Suprapubic skin (tissue), 4 donors: ENCODE results near the gene EGFR. TPM values are rescaled to one million over a fixed set of nuclear protein-coding genes. Genes with fewer than 3 reads are reported as not detected.
A peak's percentile ranks its signal among the peaks of the same experiment; 100 is the strongest.

Experiments
- DNase-seq, 2 donors: peaks; one replicate each; pipeline ENCODE4 v3.0.0-alpha.2; 2019; ENCODE audit warnings: low spot score in 2 of 2
- H3K27ac ChIP-seq: fragments of 200-600 bp; sonication (generic); one replicate; pipeline ENCODE4 v1.5.1; 2019
- H3K27me3 ChIP-seq: fragments of 200-600 bp; sonication (generic); one replicate; pipeline ENCODE4 v1.5.1; 2019
- H3K36me3 ChIP-seq: fragments of 200-600 bp; sonication (generic); one replicate; pipeline ENCODE4 v1.5.1; 2019
- H3K4me1 ChIP-seq: fragments of 200-600 bp; sonication (generic); one replicate; pipeline ENCODE4 v1.5.1; 2019
- H3K4me3 ChIP-seq: fragments of 200-600 bp; sonication (generic); one replicate; pipeline ENCODE4 v1.5.1; 2019; ENCODE audit warnings: mild to moderate bottlenecking
- H3K9me3 ChIP-seq: fragments of 200-600 bp; sonication (generic); one replicate; pipeline ENCODE4 v1.5.1; 2019
- EP300 ChIP-seq: sonication (generic); formaldehyde crosslinking; IDR thresholded peaks from one replicate; pipeline ENCODE4 v1.6.1; 2017; ENCODE audit warnings: antibody characterized with exemption
- POLR2A ChIP-seq, 2 donors: fragments of 450-650 bp; IDR thresholded peaks; one replicate each; pipeline ENCODE4 v1.6.1; 2017; ENCODE audit warnings: antibody characterized with exemption in 2 of 2, mild to moderate bottlenecking in 2 of 2, moderate library complexity in 2 of 2
- POLR2AphosphoS5 ChIP-seq, 3 donors: sonication (generic); formaldehyde crosslinking; IDR thresholded peaks; one replicate each; pipeline ENCODE4 v1.6.1; 2017; ENCODE audit warnings: antibody characterized with exemption in 3 of 3
- WGBS: methylation state at CpG from one replicate; pipeline ENCODE4 v1.1.5; 2018; 5-methylcytosine and 5-hydroxymethylcytosine counted together
- total RNA-seq, 4 donors: library from RNA; depleted of rRNA; stranded (reverse); fragments of >200 nt; gene quantifications; one replicate each; pipeline ENCODE4 v1.1.0, GENCODE V29; 2016
- TF ChIP-seq, protein P1 (sequence below), 2 donors: fragments of 200-600 bp in 1 of 2; fragments of 450-650 bp in 1 of 2; sonication (generic) in 1 of 2; IDR thresholded peaks; one replicate each; pipeline ENCODE4 v1.5.1; 2016 to 2019; ENCODE audit warnings: antibody characterized with exemption in 2 of 2, mild to moderate bottlenecking in 1 of 2, moderate library complexity in 1 of 2

EGFR gene
- total RNA-seq, 4 donors from 2014 or later, result 231 to 341 (median 271) TPM

DNA sequence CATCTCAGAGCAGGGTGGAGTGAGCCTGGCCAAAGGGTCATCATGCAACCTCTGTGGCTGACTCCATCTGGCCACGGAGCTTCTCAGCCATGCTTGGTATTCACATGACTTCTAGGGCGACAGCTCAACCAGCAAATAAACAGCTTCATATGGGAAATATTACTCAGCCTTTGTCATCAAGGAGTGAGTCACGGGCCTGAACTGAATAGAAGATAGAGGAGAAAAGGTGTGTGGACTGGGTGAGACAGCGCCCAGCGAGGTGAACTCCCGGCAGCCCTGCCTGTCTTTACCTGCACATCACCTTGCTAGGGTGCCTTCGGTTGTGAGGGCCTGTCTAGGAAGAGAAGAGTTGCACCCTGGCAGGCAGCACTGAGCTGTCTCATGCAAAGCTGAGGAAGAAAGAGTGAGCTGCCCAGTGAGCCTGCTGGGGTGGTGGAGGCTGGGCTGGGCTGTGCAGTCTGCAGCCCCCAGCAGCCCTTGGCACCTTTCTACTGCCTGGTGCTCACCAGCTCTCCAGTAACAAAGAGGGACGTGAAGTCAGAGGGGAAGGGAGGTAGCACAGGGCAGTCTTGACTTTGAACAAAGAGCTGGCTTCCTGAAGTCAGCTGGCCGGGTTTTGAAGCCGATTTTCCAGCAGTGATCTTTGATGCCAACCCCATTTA is 114.2 kb downstream of the EGFR start:
- no peak overlapping the region for H3K4me3 ChIP-seq
- no peaks in the 10 kb centered on the region for H3K27me3 ChIP-seq
- H3K9me3 ChIP-seq, result no peaks in the 10 kb centered on the region
- TF ChIP-seq, protein P1, sequence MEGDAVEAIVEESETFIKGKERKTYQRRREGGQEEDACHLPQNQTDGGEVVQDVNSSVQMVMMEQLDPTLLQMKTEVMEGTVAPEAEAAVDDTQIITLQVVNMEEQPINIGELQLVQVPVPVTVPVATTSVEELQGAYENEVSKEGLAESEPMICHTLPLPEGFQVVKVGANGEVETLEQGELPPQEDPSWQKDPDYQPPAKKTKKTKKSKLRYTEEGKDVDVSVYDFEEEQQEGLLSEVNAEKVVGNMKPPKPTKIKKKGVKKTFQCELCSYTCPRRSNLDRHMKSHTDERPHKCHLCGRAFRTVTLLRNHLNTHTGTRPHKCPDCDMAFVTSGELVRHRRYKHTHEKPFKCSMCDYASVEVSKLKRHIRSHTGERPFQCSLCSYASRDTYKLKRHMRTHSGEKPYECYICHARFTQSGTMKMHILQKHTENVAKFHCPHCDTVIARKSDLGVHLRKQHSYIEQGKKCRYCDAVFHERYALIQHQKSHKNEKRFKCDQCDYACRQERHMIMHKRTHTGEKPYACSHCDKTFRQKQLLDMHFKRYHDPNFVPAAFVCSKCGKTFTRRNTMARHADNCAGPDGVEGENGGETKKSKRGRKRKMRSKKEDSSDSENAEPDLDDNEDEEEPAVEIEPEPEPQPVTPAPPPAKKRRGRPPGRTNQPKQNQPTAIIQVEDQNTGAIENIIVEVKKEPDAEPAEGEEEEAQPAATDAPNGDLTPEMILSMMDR (IDR thresholded peaks at IDR 0.05), result no peak
- TF ChIP-seq EP300 (peak; percentile 66), POLR2AphosphoS5 (IDR thresholded peaks at IDR 0.05) (peak in 2 of 3 donors; percentile 67 to 72)
- no peaks in the 10 kb centered on the region for H3K36me3 ChIP-seq
- peak overlapping the region; percentile 91 for H3K27ac ChIP-seq
- peaks cover 82% of the 10 kb centered on the region for H3K4me1 ChIP-seq
- WGBS, result 37% methylated on average over 10 of the region's 10 CpGs
- peak in 1 of 2 donors; percentile 80 for DNase-seq

DNA sequence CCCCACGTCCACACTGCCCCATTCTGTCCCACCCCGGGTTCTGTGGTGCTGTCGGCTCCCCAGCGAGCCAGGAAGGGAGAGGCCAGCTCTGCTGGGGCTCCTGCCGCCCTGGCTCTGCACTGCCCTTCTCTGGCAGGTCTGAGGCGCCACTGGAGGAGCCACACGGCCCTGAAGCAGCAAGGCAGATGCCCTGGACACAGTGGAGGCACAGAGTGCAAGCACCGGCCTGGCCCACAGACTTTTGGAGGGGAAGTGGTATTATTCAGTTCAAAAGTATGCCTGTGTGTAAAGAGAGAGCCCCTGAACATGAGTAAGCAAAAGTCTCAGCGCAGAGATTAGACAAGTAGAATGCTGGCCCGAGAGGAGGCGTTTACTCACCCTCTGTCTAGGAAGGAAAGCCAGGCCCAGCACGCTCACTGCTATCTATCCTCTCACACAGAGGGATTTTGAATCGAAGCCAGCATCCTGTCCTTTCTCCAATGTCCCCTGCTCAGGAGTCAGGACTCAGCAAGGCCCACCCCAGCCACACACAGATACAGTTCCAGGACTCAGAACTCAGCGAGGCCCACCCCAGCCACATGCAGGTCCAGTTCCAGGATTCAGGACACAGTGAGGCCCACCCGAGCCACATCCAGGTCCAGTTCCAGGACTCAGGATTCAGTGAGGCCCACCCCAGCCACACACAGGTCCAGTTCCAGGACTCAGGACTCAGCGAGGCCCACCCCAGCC is 115.0 kb downstream of the EGFR start:
- Histone ChIP-seq H3K4me1 (peaks cover 74% of the 10 kb centered on the region), H3K4me3 (no peak overlapping the region), H3K27ac (peak overlapping the region; percentile 91), H3K27me3 (no peaks in the 10 kb centered on the region), H3K36me3 (no peaks in the 10 kb centered on the region), H3K9me3 (no peaks in the 10 kb centered on the region)
- 53% methylated on average over 11 of the region's 16 CpGs for WGBS
- TF ChIP-seq, protein P1 (IDR thresholded peaks at IDR 0.05), result no peak
- TF ChIP-seq EP300 (no peak), POLR2AphosphoS5 (IDR thresholded peaks at IDR 0.05) (no peak), POLR2A (IDR thresholded peaks at IDR 0.05) (no peak)
- peak in 1 of 2 donors; percentile 70 for DNase-seq

DNA sequence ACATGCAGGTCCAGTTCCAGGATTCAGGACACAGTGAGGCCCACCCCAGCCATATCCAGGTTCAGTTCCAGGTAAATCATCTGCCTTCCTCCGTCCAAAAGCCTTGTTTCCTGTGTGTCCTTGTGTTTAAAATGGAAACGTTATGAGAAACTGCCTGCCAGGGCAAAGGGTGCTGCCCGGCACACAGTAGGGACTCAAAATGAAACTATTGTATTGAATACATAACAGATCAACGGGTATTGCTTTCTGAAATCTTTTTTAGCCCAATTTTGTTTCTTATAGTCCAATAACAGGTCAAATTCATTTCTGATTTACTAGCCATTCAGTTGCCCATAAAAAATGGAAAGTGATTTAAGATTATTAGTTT is 115.5 kb downstream of the EGFR start:
- H3K27me3 ChIP-seq, result no peaks in the 10 kb centered on the region
- TF ChIP-seq EP300 (no peak), POLR2AphosphoS5 (IDR thresholded peaks at IDR 0.05) (no peak), POLR2A (IDR thresholded peaks at IDR 0.05) (no peak)
- TF ChIP-seq, protein P1 (IDR thresholded peaks at IDR 0.05), result no peak
- WGBS, result 75% methylated on average over 4 of the region's 4 CpGs
- no peak for DNase-seq
- H3K27ac ChIP-seq, result peak overlapping the region; percentile 91
- no peaks in the 10 kb centered on the region for H3K9me3 ChIP-seq
- peaks cover 69% of the 10 kb centered on the region for H3K4me1 ChIP-seq
- no peak overlapping the region for H3K4me3 ChIP-seq
- no peaks in the 10 kb centered on the region for H3K36me3 ChIP-seq

DNA sequence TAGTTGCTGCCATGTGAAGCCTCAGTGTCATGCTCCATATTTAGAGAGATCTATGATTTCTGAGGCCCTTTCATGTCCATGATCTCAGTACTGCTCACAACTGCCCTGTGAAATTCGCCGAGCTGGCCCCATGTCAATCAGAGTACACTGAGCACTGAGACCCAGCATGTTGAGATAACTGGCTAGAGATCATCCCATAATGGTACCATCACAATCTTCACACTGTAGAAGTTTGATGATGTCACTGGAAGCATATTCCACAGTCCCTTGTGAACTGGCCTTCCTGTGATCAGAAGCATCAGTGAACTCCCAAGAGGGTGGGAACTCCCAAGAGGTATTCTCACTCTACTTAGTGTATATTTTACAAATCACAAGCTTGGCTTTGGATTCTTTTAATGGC is 116.0 kb downstream of the EGFR start:
- Histone ChIP-seq H3K27ac (peak overlapping the region; percentile 91), H3K4me3 (no peak overlapping the region), H3K4me1 (peaks cover 69% of the 10 kb centered on the region), H3K9me3 (no peaks in the 10 kb centered on the region), H3K36me3 (no peaks in the 10 kb centered on the region), H3K27me3 (no peaks in the 10 kb centered on the region)
- WGBS, result 71% methylated on average over 2 of the region's 2 CpGs
- TF ChIP-seq, protein P1 (IDR thresholded peaks at IDR 0.05), result no peak
- TF ChIP-seq EP300 (no peak), POLR2AphosphoS5 (IDR thresholded peaks at IDR 0.05) (no peak), POLR2A (IDR thresholded peaks at IDR 0.05) (no peak)
- DNase-seq, result no peak

DNA sequence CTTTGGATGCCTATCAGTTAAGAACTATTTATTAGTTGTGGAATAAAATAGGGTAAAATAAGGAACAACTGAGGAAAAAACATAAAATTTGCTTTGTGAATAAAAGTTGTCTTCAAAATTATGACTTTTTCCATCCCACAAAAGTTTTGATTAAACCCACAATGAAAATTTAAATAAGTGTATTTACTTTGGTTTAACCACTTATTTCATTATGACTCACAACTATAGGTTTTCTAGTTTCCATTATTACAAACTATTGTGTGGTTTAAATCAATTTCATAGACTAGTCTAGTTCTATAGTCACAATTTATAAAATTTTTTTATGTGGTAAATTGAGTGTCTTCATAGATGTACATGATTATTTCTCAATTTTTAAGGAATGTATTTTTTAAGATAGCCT is 116.6 kb downstream of the EGFR start:
- Histone ChIP-seq H3K9me3 (no peaks in the 10 kb centered on the region), H3K27ac (peak overlapping the region; percentile 91), H3K4me3 (no peak overlapping the region), H3K4me1 (peaks cover 69% of the 10 kb centered on the region), H3K36me3 (no peaks in the 10 kb centered on the region), H3K27me3 (no peaks in the 10 kb centered on the region)
- TF ChIP-seq, protein P1 (IDR thresholded peaks at IDR 0.05), result no peak
- TF ChIP-seq POLR2A (IDR thresholded peaks at IDR 0.05) (no peak), POLR2AphosphoS5 (IDR thresholded peaks at IDR 0.05) (no peak), EP300 (no peak)
- no peak for DNase-seq
